Upper lobe of left lung (tissue), 6 donors: ENCODE results near the gene UBASH3B. TPM values are rescaled to one million over a fixed set of nuclear protein-coding genes. Genes with fewer than 3 reads are reported as not detected.
A peak's percentile ranks its signal among the peaks of the same experiment; 100 is the strongest.

Experiments used
- ATAC-seq, 2 donors: fragments of 200-7000 bp; cut with Tn5 transposase; one replicate each; pipeline ENCODE4 v1.9.1; 2022; ENCODE audit warnings: mild to moderate bottlenecking in 2 of 2, moderate library complexity in 2 of 2; ENCODE audit not compliant: low FRiP score in 2 of 2
- DNase-seq, 2 donors: peaks; one replicate each; pipeline ENCODE4 v3.0.0-alpha.2; 2019 to 2020
- H3K27ac ChIP-seq, 4 donors: fragments of 200-600 bp; sonication (generic); one replicate each; pipeline ENCODE4 v1.5.1; 2016 to 2019
- H3K27me3 ChIP-seq, 4 donors: fragments of 200-600 bp; sonication (generic); one replicate each; pipeline ENCODE4 v1.5.1; 2017 to 2019
- H3K36me3 ChIP-seq, 4 donors: fragments of 200-600 bp; sonication (generic); one replicate each; pipeline ENCODE4 v1.5.1; 2016 to 2019
- H3K4me1 ChIP-seq, 4 donors: fragments of 200-600 bp; sonication (generic); one replicate each; pipeline ENCODE4 v1.5.1; 2018 to 2019
- H3K4me3 ChIP-seq, 4 donors: fragments of 200-600 bp; sonication (generic); one replicate each; pipeline ENCODE4 v1.5.1; 2017 to 2019; ENCODE audit warnings: mild to moderate bottlenecking in 2 of 4, moderate library complexity in 1 of 4
- H3K9me3 ChIP-seq, 4 donors: fragments of 200-600 bp; sonication (generic); one replicate each; pipeline ENCODE4 v1.5.1; 2018 to 2019
- EP300 ChIP-seq, 4 donors: sonication (generic); formaldehyde crosslinking; IDR thresholded peaks; one replicate each; pipeline ENCODE4 v1.5.1; 2017; ENCODE audit warnings: antibody characterized with exemption in 4 of 4, control low read depth in 2 of 4
- POLR2A ChIP-seq, 4 donors: fragments of 450-650 bp; IDR thresholded peaks; one replicate each; pipeline ENCODE4 v1.5.1; 2016 to 2017; ENCODE audit warnings: antibody characterized with exemption in 4 of 4, mild to moderate bottlenecking in 2 of 4
- POLR2AphosphoS5 ChIP-seq, 2 donors: sonication (generic); formaldehyde crosslinking; IDR thresholded peaks; one replicate each; pipeline ENCODE4 v1.5.1; 2017; ENCODE audit warnings: antibody characterized with exemption in 2 of 2
- WGBS, 2 donors: methylation state at CpG; one replicate each; pipeline ENCODE4 v1.1.5; 2017 to 2018; 5-methylcytosine and 5-hydroxymethylcytosine counted together
- total RNA-seq, 6 donors: library from RNA; depleted of rRNA in 4 of 6; stranded (reverse); fragments of >200 nt in 4 of 6; gene quantifications; one replicate each; pipeline versions ENCODE4 v1.1.0 to v1.2.1, GENCODE V29; 2016 to 2021
- TF ChIP-seq, protein P1 (sequence below), 6 experiments: fragments of 450-650 bp in 4 of 6; fragments of 200-600 bp in 2 of 6; sonication (generic) in 2 of 6; IDR thresholded peaks; one replicate each; pipeline ENCODE4 v1.5.1; 2016 to 2019; ENCODE audit warnings: antibody characterized with exemption in 6 of 6
- donor health status: DM: no; HTN: no; CAD: no; lungs with moderate emphysema.
- donor health status: DM: no; HTN: yes; CAD: no; lungs with severe emphysema.

Gene UBASH3B
- total RNA-seq, 6 donors from 2014 or later, result 24.0 to 54.2 (median 40.4) TPM

DNA sequence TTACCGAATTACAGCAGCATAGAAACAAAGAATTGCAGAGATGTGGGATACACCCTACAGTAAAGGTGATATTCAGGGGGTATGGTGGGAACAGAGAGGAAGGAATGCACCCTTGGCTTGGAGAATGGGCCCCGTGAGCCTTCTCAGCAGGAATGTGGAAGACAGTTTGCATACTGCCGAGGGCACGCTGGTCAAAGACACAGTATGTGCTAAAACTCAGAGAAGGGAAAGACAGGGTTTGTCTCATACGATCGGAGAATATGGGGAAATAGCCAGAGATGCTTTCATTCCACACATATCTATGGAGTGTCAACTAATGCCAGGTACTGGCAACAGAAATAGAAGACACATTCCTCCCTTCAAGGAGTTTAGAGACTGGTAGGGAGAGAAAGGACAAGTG is 36.9 kb downstream of the UBASH3B start:
- ATAC-seq (no peak), DNase-seq (no peak)
- H3K36me3 ChIP-seq, result no peaks in the 10 kb centered on the region
- no peaks in the 10 kb centered on the region for H3K27me3 ChIP-seq
- TF ChIP-seq EP300 (IDR thresholded peaks at IDR 0.05) (no peak), POLR2AphosphoS5 (IDR thresholded peaks at IDR 0.05) (no peak), POLR2A (IDR thresholded peaks at IDR 0.05) (no peak)
- TF ChIP-seq, protein P1, sequence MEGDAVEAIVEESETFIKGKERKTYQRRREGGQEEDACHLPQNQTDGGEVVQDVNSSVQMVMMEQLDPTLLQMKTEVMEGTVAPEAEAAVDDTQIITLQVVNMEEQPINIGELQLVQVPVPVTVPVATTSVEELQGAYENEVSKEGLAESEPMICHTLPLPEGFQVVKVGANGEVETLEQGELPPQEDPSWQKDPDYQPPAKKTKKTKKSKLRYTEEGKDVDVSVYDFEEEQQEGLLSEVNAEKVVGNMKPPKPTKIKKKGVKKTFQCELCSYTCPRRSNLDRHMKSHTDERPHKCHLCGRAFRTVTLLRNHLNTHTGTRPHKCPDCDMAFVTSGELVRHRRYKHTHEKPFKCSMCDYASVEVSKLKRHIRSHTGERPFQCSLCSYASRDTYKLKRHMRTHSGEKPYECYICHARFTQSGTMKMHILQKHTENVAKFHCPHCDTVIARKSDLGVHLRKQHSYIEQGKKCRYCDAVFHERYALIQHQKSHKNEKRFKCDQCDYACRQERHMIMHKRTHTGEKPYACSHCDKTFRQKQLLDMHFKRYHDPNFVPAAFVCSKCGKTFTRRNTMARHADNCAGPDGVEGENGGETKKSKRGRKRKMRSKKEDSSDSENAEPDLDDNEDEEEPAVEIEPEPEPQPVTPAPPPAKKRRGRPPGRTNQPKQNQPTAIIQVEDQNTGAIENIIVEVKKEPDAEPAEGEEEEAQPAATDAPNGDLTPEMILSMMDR (IDR thresholded peaks at IDR 0.05), result no peak
- peaks cover 4 to 19% (median 12%) of the 10 kb centered on the region in 4 donors for H3K4me1 ChIP-seq
- no peaks in the 10 kb centered on the region for H3K9me3 ChIP-seq
- 72 to 77% methylated on average over 6 of the region's 6 CpGs for whole genome bisulfite sequencing, 2 donors
- H3K4me3 ChIP-seq, result no peak overlapping the region
- H3K27ac ChIP-seq, result peak overlapping the region in 1 of 4 donors; percentile 30

DNA sequence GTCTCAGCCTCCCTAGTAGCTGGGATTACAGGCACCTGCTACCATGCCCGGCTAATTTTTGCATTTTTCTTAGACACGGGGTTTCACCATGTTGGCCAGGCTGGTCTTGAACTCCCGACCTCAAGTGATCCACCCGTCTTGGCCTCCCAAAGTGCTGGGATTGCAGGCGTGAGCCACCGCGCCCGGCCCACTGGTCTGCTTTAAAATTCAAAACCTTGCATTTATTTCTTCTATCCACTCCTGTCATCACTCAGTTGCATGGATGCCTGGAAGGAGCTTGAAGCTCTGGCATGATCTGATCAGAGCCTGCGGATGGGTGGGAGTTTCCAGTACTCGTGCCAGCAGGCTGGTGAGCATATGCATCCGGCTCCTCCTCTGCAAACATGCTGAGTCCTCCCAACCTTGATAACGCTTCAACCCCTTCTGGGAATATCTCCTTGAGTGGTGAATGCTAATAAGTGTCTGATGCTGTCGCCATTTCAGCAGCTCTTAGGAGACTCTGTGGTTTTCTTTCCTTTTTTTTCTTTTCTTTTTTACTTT is 39.6 kb downstream of the UBASH3B start:
- H3K27me3 ChIP-seq, result no peaks in the 10 kb centered on the region
- H3K4me1 ChIP-seq, result peaks cover 4 to 28% (median 13%) of the 10 kb centered on the region in 4 donors
- WGBS, 2 donors, result 92 to 94% methylated on average over 13 of the region's 13 CpGs
- DNase-seq, result peak in 1 of 2 donors; percentile 34
- no peak overlapping the region for H3K27ac ChIP-seq
- H3K9me3 ChIP-seq, result no peaks in the 10 kb centered on the region
- TF ChIP-seq, protein P1 (IDR thresholded peaks at IDR 0.05), result no peak
- TF ChIP-seq POLR2A (IDR thresholded peaks at IDR 0.05), result no peak
- TF ChIP-seq POLR2AphosphoS5 (IDR thresholded peaks at IDR 0.05), result no peak
- TF ChIP-seq EP300 (IDR thresholded peaks at IDR 0.05), result no peak
- no peaks in the 10 kb centered on the region for H3K36me3 ChIP-seq
- no peak for ATAC-seq
- H3K4me3 ChIP-seq, result no peak overlapping the region

DNA sequence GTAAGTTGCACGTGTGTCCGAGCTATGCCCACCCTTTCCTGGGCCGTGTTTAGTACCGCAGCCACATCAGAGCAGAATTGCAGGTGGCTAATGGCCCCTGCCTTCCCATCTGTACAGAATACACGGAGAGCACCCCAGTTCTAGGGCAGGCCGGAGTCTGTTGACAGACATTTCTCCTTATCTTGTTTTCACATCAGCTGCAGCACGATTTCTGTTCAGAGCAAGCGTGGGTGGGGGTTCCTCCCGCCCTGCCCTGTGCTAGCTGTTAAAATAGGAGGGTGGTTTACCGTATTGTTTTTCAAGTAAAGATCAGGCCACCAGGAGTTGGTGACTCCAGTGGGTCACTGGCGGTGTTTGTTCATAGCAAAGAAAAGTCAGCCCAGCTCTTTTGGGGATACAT is 41.1 kb downstream of the UBASH3B start:
- ATAC-seq, result peak in 1 of 2 donors; percentile 11
- H3K27ac ChIP-seq, result peak overlapping the region in 2 of 4 donors; percentile 13 to 80
- H3K4me3 ChIP-seq, result no peak overlapping the region
- no peaks in the 10 kb centered on the region for H3K36me3 ChIP-seq
- no peak for TF ChIP-seq EP300 (IDR thresholded peaks at IDR 0.05)
- no peak for TF ChIP-seq POLR2A (IDR thresholded peaks at IDR 0.05)
- TF ChIP-seq POLR2AphosphoS5 (IDR thresholded peaks at IDR 0.05), result no peak
- TF ChIP-seq, protein P1 (IDR thresholded peaks at IDR 0.05), result no peak
- no peaks in the 10 kb centered on the region for H3K27me3 ChIP-seq
- peaks cover 0 to 15% (median 4%) of the 10 kb centered on the region in 4 donors for H3K4me1 ChIP-seq
- no peak for DNase-seq
- WGBS, 2 donors, result 48 to 57% methylated on average over 11 of the region's 11 CpGs
- H3K9me3 ChIP-seq, result no peaks in the 10 kb centered on the region

DNA sequence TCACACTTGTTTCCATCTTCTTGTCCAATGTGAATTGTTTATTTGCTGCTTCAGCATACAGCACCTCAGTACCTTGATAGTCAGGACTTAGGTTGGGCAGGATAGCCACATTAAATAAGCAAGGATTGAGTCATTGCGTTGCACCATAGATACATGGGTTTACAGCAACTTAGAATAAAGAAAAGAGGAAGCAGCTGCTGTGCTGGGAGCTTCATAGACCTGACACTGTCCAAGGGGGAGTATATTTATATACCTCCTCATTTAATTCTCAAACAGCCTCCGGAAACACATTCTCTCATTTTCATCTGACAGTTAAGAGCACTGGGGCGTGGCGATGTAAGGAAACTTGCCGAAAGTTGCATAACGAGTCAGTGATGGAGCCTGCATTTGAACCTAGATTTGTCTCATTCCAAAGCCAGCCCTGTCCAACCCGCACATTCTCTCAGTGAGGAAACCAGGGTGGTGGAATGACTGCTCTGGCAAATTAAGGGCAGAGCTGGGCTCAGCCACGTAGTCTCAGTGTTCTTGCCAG is 42.2 kb downstream of the UBASH3B start:
- ATAC-seq (peak; percentile 73 to 88), DNase-seq (peak in 1 of 2 donors; percentile 47)
- no peak overlapping the region for H3K4me3 ChIP-seq
- no peaks in the 10 kb centered on the region for H3K9me3 ChIP-seq
- no peaks in the 10 kb centered on the region for H3K27me3 ChIP-seq
- peaks cover 0 to 10% (median 2%) of the 10 kb centered on the region in 4 donors for H3K4me1 ChIP-seq
- WGBS, 2 donors, result 64 to 76% methylated on average over 8 of the region's 8 CpGs
- no peak for TF ChIP-seq POLR2A (IDR thresholded peaks at IDR 0.05)
- TF ChIP-seq, protein P1 (IDR thresholded peaks at IDR 0.05), result no peak
- peak in 1 of 2 donors; percentile 39 for TF ChIP-seq POLR2AphosphoS5 (IDR thresholded peaks at IDR 0.05)
- H3K27ac ChIP-seq, result peak overlapping the region; percentile 8 to 80 (median 42)
- H3K36me3 ChIP-seq, result no peaks in the 10 kb centered on the region

DNA sequence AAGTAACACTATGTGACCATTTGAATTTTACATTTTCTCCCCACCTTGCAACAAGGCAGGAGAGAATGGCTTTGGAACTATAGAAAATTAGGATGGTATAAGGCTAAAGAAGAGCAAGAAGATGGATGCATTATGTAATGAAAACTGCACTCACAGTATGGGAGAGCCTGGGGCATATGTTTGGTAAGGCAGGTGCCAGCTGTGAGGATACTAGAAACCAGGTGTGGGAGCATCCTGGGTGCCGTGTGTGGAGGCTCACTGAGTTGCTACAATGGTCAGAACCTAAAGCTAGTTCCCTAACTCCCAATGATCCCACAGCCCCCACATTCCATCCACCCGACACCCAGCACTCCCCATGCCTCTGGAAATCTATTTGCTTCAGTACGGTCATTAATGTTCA is 42.9 kb downstream of the UBASH3B start:
- 84 to 94% methylated on average over 3 of the region's 3 CpGs for WGBS, 2 donors
- Histone ChIP-seq H3K4me3 (no peak overlapping the region), H3K4me1 (peaks cover 0 to 10% (median 2%) of the 10 kb centered on the region in 4 donors), H3K36me3 (no peaks in the 10 kb centered on the region), H3K27ac (peak overlapping the region in 3 of 4 donors; percentile 38 to 80 (median 46)), H3K27me3 (no peaks in the 10 kb centered on the region), H3K9me3 (no peaks in the 10 kb centered on the region)
- DNase-seq (no peak), ATAC-seq (no peak)
- TF ChIP-seq, protein P1 (IDR thresholded peaks at IDR 0.05), result no peak
- no peak for TF ChIP-seq EP300 (IDR thresholded peaks at IDR 0.05)
- no peak for TF ChIP-seq POLR2A (IDR thresholded peaks at IDR 0.05)
- TF ChIP-seq POLR2AphosphoS5 (IDR thresholded peaks at IDR 0.05), result no peak
